DMS153 treated with DMSO at 0.1 percent for 48 hours (cell line): ENCODE results near the gene ZC3H18.
"Not testable (repeated sequence)": the region's sequence is repeated elsewhere in the genome, so short reads cannot be mapped to it uniquely, and the experiment has no call there.

Experiments used
- DNase-seq: peaks from one replicate; lab custom pipeline; 2025; ENCODE audit not compliant: unreplicated experiment; lab: John Stamatoyannopoulos, UW

ZC3H18 gene

GRCh38 chr16:88600539-88600896 lies 30.3 kb downstream of the ZC3H18 start:
- DNase-seq, result no peak

GRCh38 chr16:88601313-88602036 lies 31.3 kb downstream of the ZC3H18 start:
- DNase-seq, result no peak

- DNase-seq, result no peak
Measured at GRCh38 chr16:88602091-88602490, 31.9 kb downstream of the ZC3H18 start.

GRCh38 chr16:88605186-88606147 lies 35.3 kb downstream of the ZC3H18 start:
- no peak for DNase-seq

- DNase-seq, result no peak
Measured at GRCh38 chr16:88606148-88606757, 36.0 kb downstream of the ZC3H18 start.

- DNase-seq, result no peak
Measured at GRCh38 chr16:88608076-88608475, 37.9 kb downstream of the ZC3H18 start.

GRCh38 chr16:88609426-88609825 lies 39.2 kb downstream of the ZC3H18 start:
- not testable (repeated sequence) for DNase-seq

GRCh38 chr16:88610080-88610479 lies 39.9 kb downstream of the ZC3H18 start:
- no peak for DNase-seq

GRCh38 chr16:88610909-88611812 lies 41.0 kb downstream of the ZC3H18 start:
- no peak for DNase-seq

GRCh38 chr16:88613293-88613692 lies 43.1 kb downstream of the ZC3H18 start:
- DNase-seq, result no peak

- DNase-seq, result no peak
Measured at GRCh38 chr16:88613911-88614817, 44.0 kb downstream of the ZC3H18 start.

- DNase-seq, result no peak
Measured at GRCh38 chr16:88614818-88615580, 44.8 kb downstream of the ZC3H18 start.

- peak; percentile 35 for DNase-seq
Measured at GRCh38 chr16:88616320-88616719, 46.1 kb downstream of the ZC3H18 start.

GRCh38 chr16:88616736-88617135 lies 46.5 kb downstream of the ZC3H18 start:
- no peak for DNase-seq

GRCh38 chr16:88617268-88618031 lies 47.2 kb downstream of the ZC3H18 start:
- peak; percentile 81 for DNase-seq

GRCh38 chr16:88618182-88618955 lies 48.2 kb downstream of the ZC3H18 start:
- no peak for DNase-seq

- DNase-seq, result no peak
Measured at GRCh38 chr16:88618956-88619667, 48.9 kb downstream of the ZC3H18 start.
